HCT116 (cell line): ENCODE data around the gene STON1. TPM values are rescaled to one million over a fixed set of nuclear protein-coding genes. Genes with fewer than 3 reads are reported as not detected.

Experiments
- ATAC-seq: fragments of 200-7000 bp; cut with Tn5 transposase; 2 replicates; pipeline ENCODE4 v1.9.1; 2020; ENCODE audit warnings: mild to moderate bottlenecking, moderate library complexity
- BruUV-seq: library from RNA; stranded (reverse); fragments of 400-500 nt; replicated peaks from 2 replicates; lab custom pipeline; 2021; lab: Mats Ljungman, UMichigan
- CTCF ChIA-PET: fragments of 300-600 bp; sonication (Branson Sonifier 250); formaldehyde crosslinking; loops from one replicate; lab custom pipeline; 2021; ENCODE audit warnings: antibody characterized with exemption; lab: Charles Lee
- POLR2A ChIA-PET: fragments of 300-600, 350-600 bp; sonication (Branson Sonifier 250); formaldehyde crosslinking; loops from one replicate; lab custom pipeline; 2021; ENCODE audit warnings: antibody characterized with exemption; lab: Charles Lee
- RAD21 ChIA-PET, 2 experiments: fragments of 300-600 bp; sonication (Branson Sonifier 250); formaldehyde crosslinking; loops; one replicate each; lab custom pipeline; 2023; ENCODE audit warnings: low total read pairs in 2 of 2; ENCODE audit not compliant: uncharacterized antibody in 2 of 2, unreplicated experiment in 2 of 2, low non-redundant PET in 1 of 2; lab: Charles Lee
- DNase-seq: peaks from one replicate; pipeline ENCODE4 v3.0.0-alpha.2; 2010; ENCODE audit warnings: low read depth, low spot score
- H2AFZ ChIP-seq: fragments of 200-600 bp; shearing (Covaris generic), sonication (generic); 2 replicates; pipeline ENCODE4 v1.6.1; 2017; ENCODE audit warnings: low read depth, mixed run types, mixed read lengths, antibody characterized with exemption, low read length; ENCODE audit not compliant: poor library complexity, severe bottlenecking
- H3K27ac ChIP-seq: 2 replicates; pipeline ENCODE4 v1.5.1; 2012; ENCODE audit warnings: low read depth, low read length
- H3K27me3 ChIP-seq: fragments of 200-600 bp; sonication (generic); 2 replicates; pipeline ENCODE4 v1.6.1; 2016; ENCODE audit warnings: mixed run types, low read length, mixed read lengths; ENCODE audit not compliant: insufficient read depth
- H3K36me3 ChIP-seq, 2 experiments: fragments of 200-500 bp in 1 of 2; fragments of 200-600 bp in 1 of 2; sonication (Bioruptor generic) in 1 of 2; sonication (generic) in 1 of 2; 2 replicates each; pipeline versions ENCODE4 v1.5.1 to v1.6.1; 2014 to 2016; ENCODE audit warnings: low read length in 2 of 2, inconsistent platforms in 1 of 2, mixed read lengths in 1 of 2, mixed run types in 1 of 2; ENCODE audit not compliant: insufficient read depth in 2 of 2, control insufficient read depth in 1 of 2
- H3K4me1 ChIP-seq, 2 experiments: fragments of 200-600 bp in 1 of 2; sonication (generic) in 1 of 2; 2 replicates each; pipeline versions ENCODE4 v1.5.1 to v1.6.1; 2012 to 2017; ENCODE audit warnings: low read length in 2 of 2, inconsistent platforms in 1 of 2, mild to moderate bottlenecking in 1 of 2, mixed read lengths in 1 of 2, mixed run types in 1 of 2, moderate library complexity in 1 of 2; ENCODE audit not compliant: insufficient read depth in 2 of 2, control insufficient read depth in 1 of 2
- H3K4me2 ChIP-seq: fragments of 200-600 bp; sonication (generic); 2 replicates; pipeline ENCODE4 v1.6.1; 2017; ENCODE audit warnings: mixed run types, low read length, mixed read lengths
- H3K4me3 ChIP-seq, 2 experiments: fragments of 200-600 bp in 1 of 2; sonication (generic) in 1 of 2; replicated peaks in 1 of 2; 2 replicates each; pipeline ENCODE4 v1.5.1; 2011 to 2016; ENCODE audit warnings: low read length in 2 of 2, control low read depth in 1 of 2, low read depth in 1 of 2, mild to moderate bottlenecking in 1 of 2, mixed read lengths in 1 of 2, mixed run types in 1 of 2
- H3K79me2 ChIP-seq: fragments of 200-600 bp; sonication (generic); 2 replicates; pipeline ENCODE4 v1.6.1; 2017; ENCODE audit warnings: mild to moderate bottlenecking, mixed run types, low read length, moderate library complexity, mixed read lengths; ENCODE audit not compliant: insufficient read depth
- H3K9ac ChIP-seq: fragments of 200-600 bp; sonication (generic); 2 replicates; pipeline ENCODE4 v1.6.1; 2016; ENCODE audit warnings: low read length, mixed read lengths
- H3K9me2 ChIP-seq: fragments of 200-600 bp; sonication (generic), shearing (Covaris generic); 2 replicates; pipeline ENCODE4 v1.6.1; 2017; ENCODE audit warnings: mixed run types, mild to moderate bottlenecking, moderate library complexity; ENCODE audit not compliant: insufficient read depth
- H3K9me3 ChIP-seq, 2 experiments: fragments of 200-500 bp in 1 of 2; fragments of 200-600 bp in 1 of 2; sonication (Bioruptor generic) in 1 of 2; sonication (generic) in 1 of 2; 2 replicates each; pipeline ENCODE4 v1.6.1; 2014 to 2017; ENCODE audit warnings: low read length in 2 of 2, mixed read lengths in 2 of 2, inconsistent platforms in 1 of 2, low read depth in 1 of 2, mild to moderate bottlenecking in 1 of 2, mixed run types in 1 of 2, moderate library complexity in 1 of 2; ENCODE audit not compliant: control insufficient read depth in 1 of 2, insufficient read depth in 1 of 2
- H4K20me1 ChIP-seq: fragments of 200-600 bp; sonication (generic), shearing (Covaris generic); 2 replicates; pipeline ENCODE4 v1.6.1; 2017; ENCODE audit warnings: mixed run types, mild to moderate bottlenecking, moderate library complexity; ENCODE audit not compliant: insufficient read depth
- CEBPB ChIP-seq: IDR thresholded peaks from 2 replicates; pipeline ENCODE4 v1.6.1; 2012; ENCODE audit warnings: low read depth
- EGR1 ChIP-seq: IDR thresholded peaks from 2 replicates; pipeline ENCODE4 v1.6.1; 2012; ENCODE audit warnings: low read depth
- ELF1 ChIP-seq: IDR thresholded peaks from 2 replicates; pipeline ENCODE4 v1.6.1; 2012; ENCODE audit warnings: low read depth, borderline replicate concordance
- EZH2 ChIP-seq: fragments of 200-600 bp; sonication (generic); IDR thresholded peaks from 2 replicates; pipeline ENCODE4 v1.6.1; 2017; ENCODE audit warnings: antibody characterized with exemption, mixed run types
- FOSL1 ChIP-seq: IDR thresholded peaks from 2 replicates; pipeline ENCODE4 v1.6.1; 2012; ENCODE audit warnings: low read depth
- JUND ChIP-seq: IDR thresholded peaks from 2 replicates; pipeline ENCODE4 v1.6.1; 2012
- MAX ChIP-seq: IDR thresholded peaks from 2 replicates; pipeline ENCODE4 v1.6.1; 2012
- POLR2A ChIP-seq: IDR thresholded peaks from 2 replicates; pipeline ENCODE4 v1.7.0; 2011; ENCODE audit warnings: borderline replicate concordance; ENCODE audit not compliant: insufficient read depth, insufficient read length; ENCODE audit errors: extremely low read depth
- POLR2AphosphoS5 ChIP-seq: IDR thresholded peaks from 2 replicates; pipeline ENCODE4 v1.6.1; 2011; ENCODE audit warnings: mild to moderate bottlenecking, low read depth, low read length, moderate library complexity
- RAD21 ChIP-seq: IDR thresholded peaks from 2 replicates; pipeline ENCODE4 v1.6.1; 2012; ENCODE audit warnings: low read depth, mild to moderate bottlenecking
- REST ChIP-seq: IDR thresholded peaks from 2 replicates; pipeline ENCODE4 v1.6.1; 2012; ENCODE audit warnings: low read depth
- SIN3A ChIP-seq: IDR thresholded peaks from 2 replicates; pipeline ENCODE4 v1.6.1; 2012; ENCODE audit warnings: low read depth
- SP1 ChIP-seq: IDR thresholded peaks from 2 replicates; pipeline ENCODE4 v1.6.1; 2012; ENCODE audit warnings: low read depth
- TCF7L2 ChIP-seq: IDR thresholded peaks from 2 replicates; pipeline ENCODE4 v1.7.0; 2011; ENCODE audit warnings: borderline replicate concordance, inconsistent platforms; ENCODE audit not compliant: insufficient read depth, insufficient read length; ENCODE audit errors: extremely low read depth
- ZFX ChIP-seq: fragments of 450-650 bp; IDR thresholded peaks from 2 replicates; pipeline ENCODE4 v1.6.1; 2017
- ZNF274 ChIP-seq: fragments of 200-500 bp; sonication (Bioruptor generic); IDR thresholded peaks from 2 replicates; pipeline ENCODE4 v1.6.1; 2014; ENCODE audit warnings: mild to moderate bottlenecking, low read depth, low read length, inconsistent platforms
- intact Hi-C: fragments of 100-400 bp; cut with micrococcal nuclease; formaldehyde crosslinking; loops from 2 replicates; pipeline ENCODE4 v1.10.0; 2022
- total RNA-seq: library from RNA; stranded (reverse); gene quantifications from one replicate; pipeline ENCODE4 v1.2.1, GENCODE V29; 2021; ENCODE audit not compliant: unreplicated experiment
- TF ChIP-seq, protein P1 (sequence below), 3 experiments: fragments of 200-600 bp in 1 of 3; sonication (generic) in 1 of 3; IDR thresholded peaks in 2 of 3; conservative IDR thresholded peaks in 1 of 3; 2 replicates each; pipeline ENCODE4 v1.5.1; 2012 to 2017; ENCODE audit warnings: low read depth in 2 of 3, low read length in 2 of 3, antibody characterized with exemption in 1 of 3, borderline replicate concordance in 1 of 3, control low read depth in 1 of 3, mild to moderate bottlenecking in 1 of 3, mixed read lengths in 1 of 3, mixed run types in 1 of 3, moderate library complexity in 1 of 3; ENCODE audit not compliant: insufficient read depth in 1 of 3
- TF ChIP-seq, protein P2 (sequence below): IDR thresholded peaks from 2 replicates; pipeline ENCODE4 v1.6.1; 2012

Gene STON1
- total RNA-seq, 1 experiment from 2014 or later: 1.4 TPM

GRCh38 chr2:48541666-48542389, 11.9 kb downstream of the STON1 start (continued):
- TF ChIP-seq ELF1: no peak
- TF ChIP-seq CEBPB: no peak
- no peak for TF ChIP-seq SIN3A
- TF ChIP-seq, protein P1, sequence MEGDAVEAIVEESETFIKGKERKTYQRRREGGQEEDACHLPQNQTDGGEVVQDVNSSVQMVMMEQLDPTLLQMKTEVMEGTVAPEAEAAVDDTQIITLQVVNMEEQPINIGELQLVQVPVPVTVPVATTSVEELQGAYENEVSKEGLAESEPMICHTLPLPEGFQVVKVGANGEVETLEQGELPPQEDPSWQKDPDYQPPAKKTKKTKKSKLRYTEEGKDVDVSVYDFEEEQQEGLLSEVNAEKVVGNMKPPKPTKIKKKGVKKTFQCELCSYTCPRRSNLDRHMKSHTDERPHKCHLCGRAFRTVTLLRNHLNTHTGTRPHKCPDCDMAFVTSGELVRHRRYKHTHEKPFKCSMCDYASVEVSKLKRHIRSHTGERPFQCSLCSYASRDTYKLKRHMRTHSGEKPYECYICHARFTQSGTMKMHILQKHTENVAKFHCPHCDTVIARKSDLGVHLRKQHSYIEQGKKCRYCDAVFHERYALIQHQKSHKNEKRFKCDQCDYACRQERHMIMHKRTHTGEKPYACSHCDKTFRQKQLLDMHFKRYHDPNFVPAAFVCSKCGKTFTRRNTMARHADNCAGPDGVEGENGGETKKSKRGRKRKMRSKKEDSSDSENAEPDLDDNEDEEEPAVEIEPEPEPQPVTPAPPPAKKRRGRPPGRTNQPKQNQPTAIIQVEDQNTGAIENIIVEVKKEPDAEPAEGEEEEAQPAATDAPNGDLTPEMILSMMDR (IDR thresholded peaks at IDR 0.05 in 2 of 3, conservative IDR thresholded peaks at IDR 0.05 in 1 of 3; ENCODE audit: borderline replicate concordance in 1 of 3, insufficient read depth in 1 of 3, low read depth in 2 of 3, low read length in 2 of 3): no peak

GRCh38 chr2:48543895-48544294, 13.9 kb downstream of the STON1 start:
- TF ChIP-seq EZH2 (no peak), ELF1 (no peak), EGR1 (no peak), ZNF274 (no peak), SP1 (no peak), POLR2AphosphoS5 (no peak), FOSL1 (no peak), JUND (no peak), RAD21 (no peak), TCF7L2 (no peak), MAX (no peak), REST (no peak), ZFX (no peak), POLR2A (no peak)
- TF ChIP-seq, protein P2, sequence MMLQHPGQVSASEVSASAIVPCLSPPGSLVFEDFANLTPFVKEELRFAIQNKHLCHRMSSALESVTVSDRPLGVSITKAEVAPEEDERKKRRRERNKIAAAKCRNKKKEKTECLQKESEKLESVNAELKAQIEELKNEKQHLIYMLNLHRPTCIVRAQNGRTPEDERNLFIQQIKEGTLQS: no peak
- TF ChIP-seq, protein P1 (IDR thresholded peaks at IDR 0.05 in 2 of 3, conservative IDR thresholded peaks at IDR 0.05 in 1 of 3; ENCODE audit: borderline replicate concordance in 1 of 3, insufficient read depth in 1 of 3, low read depth in 2 of 3, low read length in 2 of 3): no peak
- H4K20me1 ChIP-seq: no peaks in the 10 kb centered on the region
- H3K9me3 ChIP-seq: no peaks in the 10 kb centered on the region
- POLR2A ChIA-PET: interaction anchor here (0.5 kb wide), 1 partner anchor 20 kb away, joined by 7 read pairs; no protein-coding TSS in a partner anchor
- no peak overlapping the region for H2AFZ ChIP-seq
- no peak overlapping the region for H3K4me3 ChIP-seq
- H3K9me2 ChIP-seq: no peaks in the 10 kb centered on the region
- CTCF ChIA-PET: interaction anchor here (1.1 kb wide), 1 partner anchor 45 kb away, joined by 3 read pairs; no protein-coding TSS in a partner anchor
- DNase-seq: no peak
- no peaks in the 10 kb centered on the region for H3K79me2 ChIP-seq
- no peaks in the 10 kb centered on the region for H3K4me1 ChIP-seq
- ATAC-seq: no peak
- no peak overlapping the region for H3K4me2 ChIP-seq
- H3K27ac ChIP-seq: no peak overlapping the region
- H3K9ac ChIP-seq: no peak overlapping the region
- no peaks in the 10 kb centered on the region for H3K36me3 ChIP-seq
- no peaks in the 10 kb centered on the region for H3K27me3 ChIP-seq
- intact Hi-C loops: no loop called here
- no TSS peak for BruUV-seq
- RAD21 ChIA-PET: no interaction called here
